ENCODE measurements around the gene LAMB1. TPM values are rescaled to one million over a fixed set of nuclear protein-coding genes. Genes with fewer than 3 reads are reported as not detected.

LAMB1 gene
- total and polyA plus RNA-seq, 2 of the 13 experiments (the other 11 are each of a cell fraction or from before 2014, with no cell fraction given): 109 to 124 TPM

- TF ChIP-seq, protein P1, sequence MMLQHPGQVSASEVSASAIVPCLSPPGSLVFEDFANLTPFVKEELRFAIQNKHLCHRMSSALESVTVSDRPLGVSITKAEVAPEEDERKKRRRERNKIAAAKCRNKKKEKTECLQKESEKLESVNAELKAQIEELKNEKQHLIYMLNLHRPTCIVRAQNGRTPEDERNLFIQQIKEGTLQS (CRISPR knock-in tag; IDR thresholded peaks at IDR 0.05): no peak
- TF ChIP-seq ASH2L (IDR thresholded peaks at IDR 0.05; ENCODE audit: insufficient read length, low read depth, low read length) (peak; percentile 42), ZNF337 (CRISPR knock-in tag; IDR thresholded peaks at IDR 0.05; ENCODE audit: borderline replicate concordance, low read depth) (no peak), HNRNPL (IDR thresholded peaks at IDR 0.05; ENCODE audit: low read depth, low read length) (no peak), DMAP1 (CRISPR knock-in tag; IDR thresholded peaks at IDR 0.05) (peak; percentile 37; the same call in 1 of the 2 replicates), ZNF737 (CRISPR knock-in tag; IDR thresholded peaks at IDR 0.05; ENCODE audit: borderline replicate concordance) (no peak), SMAD3 (CRISPR knock-in tag; IDR thresholded peaks at IDR 0.05) (no peak), BRCA1 (CRISPR knock-in tag; IDR thresholded peaks at IDR 0.05) (no peak), IRX3 (CRISPR knock-in tag; IDR thresholded peaks at IDR 0.05; ENCODE audit: borderline replicate concordance, low read depth) (no peak), PHB2 (IDR thresholded peaks at IDR 0.05; ENCODE audit: partially characterized antibody) (no peak), PAWR (CRISPR knock-in tag; IDR thresholded peaks at IDR 0.05; ENCODE audit: borderline replicate concordance) (no peak), MED13 (CRISPR knock-in tag; IDR thresholded peaks at IDR 0.05) (no peak), ZNF180 (CRISPR knock-in tag; IDR thresholded peaks at IDR 0.05; ENCODE audit: borderline replicate concordance, low read depth) (no peak), ZNF7 (CRISPR knock-in tag; IDR thresholded peaks at IDR 0.05) (no peak), HOXA3 (CRISPR knock-in tag; IDR thresholded peaks at IDR 0.05) (peak; percentile 62), FOXM1 (CRISPR knock-in tag; IDR thresholded peaks at IDR 0.05) (no peak), ZNF513 (CRISPR knock-in tag; conservative IDR thresholded peaks at IDR 0.05) (no peak), RORA (CRISPR knock-in tag; IDR thresholded peaks at IDR 0.05) (no peak), ZFYVE20 (CRISPR knock-in tag; IDR thresholded peaks at IDR 0.05; ENCODE audit: borderline replicate concordance, low read depth) (no peak), YEATS2 (CRISPR knock-in tag; IDR thresholded peaks at IDR 0.05; ENCODE audit: borderline replicate concordance) (no peak), TBX3 (IDR thresholded peaks at IDR 0.05; ENCODE audit: borderline replicate concordance) (no peak), ZNF790 (CRISPR knock-in tag; IDR thresholded peaks at IDR 0.05; ENCODE audit: borderline replicate concordance) (no peak), ZNF10 (CRISPR knock-in tag; IDR thresholded peaks at IDR 0.05; ENCODE audit: borderline replicate concordance, low read depth) (no peak), NCOR1 (IDR thresholded peaks at IDR 0.05; ENCODE audit: borderline replicate concordance, low read length) (peak; percentile 22; the same call in 1 of the 2 replicates), NFATC3 (CRISPR knock-in tag; IDR thresholded peaks at IDR 0.05) (no peak), ZBTB25 (CRISPR knock-in tag; IDR thresholded peaks at IDR 0.05) (no peak), ZNF432 (CRISPR knock-in tag; IDR thresholded peaks at IDR 0.05; ENCODE audit: borderline replicate concordance) (no peak), SOX6 (IDR thresholded peaks at IDR 0.05) (no peak), SOX6 (CRISPR knock-in tag; IDR thresholded peaks at IDR 0.05) (peak; percentile 84), NFE2L2 (IDR thresholded peaks at IDR 0.05; ENCODE audit: low read length) (no peak), FOXJ3 (CRISPR knock-in tag; IDR thresholded peaks at IDR 0.05; ENCODE audit: borderline replicate concordance) (peak; percentile 92; the same call in 1 of the 2 replicates)
- TF ChIP-seq, protein P2, sequence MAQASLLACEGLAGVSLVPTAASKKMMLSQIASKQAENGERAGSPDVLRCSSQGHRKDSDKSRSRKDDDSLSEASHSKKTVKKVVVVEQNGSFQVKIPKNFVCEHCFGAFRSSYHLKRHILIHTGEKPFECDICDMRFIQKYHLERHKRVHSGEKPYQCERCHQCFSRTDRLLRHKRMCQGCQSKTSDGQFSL (CRISPR knock-in tag; IDR thresholded peaks at IDR 0.05): no peak
Observed at GRCh38 chr7:108034586-108034985, 31.6 kb upstream of the LAMB1 start (continued).

Measured in HepG2 (cell line).